Right lobe of liver (tissue), 6 donors: ENCODE results near the gene ARHGDIB. TPM values are rescaled to one million over a fixed set of nuclear protein-coding genes. Genes with fewer than 3 reads are reported as not detected.

Experiments
- ATAC-seq, 4 donors: fragments of 200-7000 bp; cut with Tn5 transposase; one replicate each; pipeline ENCODE4 v1.9.1; 2020; ENCODE audit warnings: mild to moderate bottlenecking in 4 of 4, moderate library complexity in 4 of 4
- DNase-seq, 3 donors: peaks; one replicate each; pipeline ENCODE4 v3.0.0-alpha.2; 2020
- H3K27ac ChIP-seq, 3 donors: fragments of 200-600 bp; one replicate each; pipeline ENCODE4 v1.8.0; 2022
- H3K27me3 ChIP-seq, 2 donors: fragments of 200-600 bp; one replicate each; pipeline ENCODE4 v1.8.0; 2022
- H3K36me3 ChIP-seq, 4 donors: fragments of 200-600 bp; sonication (generic) in 1 of 4; one replicate each; pipeline versions ENCODE4 v1.5.1 to v1.8.0; 2017 to 2022; ENCODE audit warnings: control low read depth in 1 of 4
- H3K4me1 ChIP-seq, 4 donors: fragments of 200-600 bp; sonication (generic) in 1 of 4; one replicate each; pipeline versions ENCODE4 v1.5.1 to v1.8.0; 2017 to 2022; ENCODE audit warnings: control low read depth in 1 of 4
- H3K4me3 ChIP-seq, 3 donors: fragments of 200-600 bp; one replicate each; pipeline ENCODE4 v1.8.0; 2022
- H3K9me3 ChIP-seq, 4 donors: fragments of 200-600 bp; sonication (generic) in 1 of 4; one replicate each; pipeline versions ENCODE4 v1.5.1 to v1.8.0; 2017 to 2022; ENCODE audit warnings: control low read depth in 1 of 4
- POLR2A ChIP-seq: fragments of 450-650 bp; IDR thresholded peaks from one replicate; pipeline ENCODE4 v1.6.1; 2017; ENCODE audit warnings: antibody characterized with exemption, mild to moderate bottlenecking
- WGBS: methylation state at CpG from one replicate; pipeline ENCODE4 v1.1.6; 2018; ENCODE audit warnings: low coverage, low lambda C conversion rate; ENCODE audit not compliant: insufficient coverage; ENCODE audit errors: missing lambda C conversion rate; 5-methylcytosine and 5-hydroxymethylcytosine counted together
- intact Hi-C, 2 donors: fragments of 100-400 bp; cut with DNase I; formaldehyde crosslinking; loops; one replicate each; pipeline versions ENCODE4 v1.11.2 to v1.14.1; 2022
- total RNA-seq, 6 experiments: library from RNA; depleted of rRNA in 2 of 6; stranded (reverse); fragments of >200 nt in 2 of 6; fragmentation: NEBNext Ultra II Directional in 3 of 6; extraction: Animal tissue kit (Norgen Biotek cat#: 25700) in 3 of 6; gene quantifications; one replicate each; pipeline versions ENCODE4 v1.1.0 to v1.2.4, GENCODE V29; 2016 to 2023
- TF ChIP-seq, protein P1 (sequence below), 4 donors: fragments of 200-600 bp in 3 of 4; fragments of 450-650 bp in 1 of 4; IDR thresholded peaks; one replicate each; pipeline versions ENCODE4 v1.5.1 to v1.8.0; 2016 to 2022; ENCODE audit warnings: antibody characterized with exemption in 4 of 4, mild to moderate bottlenecking in 2 of 4
- donor health status: DM: no; HTN: yes; CAD: no.
- donor health status: DM: no; HTN: no; CAD: no.
- donor health status: DM: no; HTN: no; CAD: no.
- donor health status: DM: no; HTN: yes; CAD: no.
- donor health status: DM: no; HTN: yes; CAD: no.

ARHGDIB gene
- total RNA-seq, 6 experiments from 2014 or later, result 17.2 to 58.1 (median 31.9) TPM

DNA sequence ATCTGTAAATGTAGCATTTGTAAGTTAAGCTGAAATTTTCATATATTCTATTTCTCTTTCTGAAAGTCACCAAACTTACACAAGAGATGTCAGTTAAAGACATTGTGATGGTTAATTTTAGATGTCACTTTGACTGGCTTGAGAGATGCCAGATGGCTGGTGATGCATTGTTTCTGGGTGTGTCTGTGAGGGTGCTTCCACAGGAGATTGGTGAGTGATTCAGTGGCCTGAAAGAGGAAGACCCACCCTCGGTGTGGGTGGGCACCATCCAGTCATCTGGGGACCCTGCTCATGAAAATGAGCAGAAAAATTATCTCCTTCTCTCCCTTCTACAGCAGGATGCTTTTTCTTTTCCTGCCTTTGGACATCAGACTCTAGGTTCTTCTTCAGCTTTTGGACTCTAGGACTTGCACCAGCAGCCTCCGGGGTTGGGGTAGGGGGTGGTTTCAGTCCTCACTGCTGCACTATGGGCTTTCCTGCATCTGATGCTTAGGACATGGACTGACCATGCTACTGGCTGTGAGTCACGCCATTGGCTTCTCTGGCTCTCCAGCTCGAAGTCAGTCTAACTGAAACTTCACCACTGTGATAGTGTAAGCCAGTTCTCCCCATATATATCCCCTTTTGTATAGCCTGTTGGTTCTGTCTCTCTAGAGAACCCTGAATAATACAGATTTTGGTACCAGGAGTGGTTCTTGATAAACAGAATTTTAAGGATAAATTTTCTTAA is 32.3 kb upstream of the ARHGDIB start:
- H3K4me1 ChIP-seq, result no peaks in the 10 kb centered on the region
- ATAC-seq (no peak), DNase-seq (no peak)
- H3K27me3 ChIP-seq, result no peaks in the 10 kb centered on the region
- no peak overlapping the region for H3K4me3 ChIP-seq
- no peaks in the 10 kb centered on the region for H3K9me3 ChIP-seq
- WGBS, result 67% methylated on average over 4 of the region's 4 CpGs
- H3K36me3 ChIP-seq, result no peaks in the 10 kb centered on the region
- H3K27ac ChIP-seq, result no peak overlapping the region
- TF ChIP-seq, protein P1, sequence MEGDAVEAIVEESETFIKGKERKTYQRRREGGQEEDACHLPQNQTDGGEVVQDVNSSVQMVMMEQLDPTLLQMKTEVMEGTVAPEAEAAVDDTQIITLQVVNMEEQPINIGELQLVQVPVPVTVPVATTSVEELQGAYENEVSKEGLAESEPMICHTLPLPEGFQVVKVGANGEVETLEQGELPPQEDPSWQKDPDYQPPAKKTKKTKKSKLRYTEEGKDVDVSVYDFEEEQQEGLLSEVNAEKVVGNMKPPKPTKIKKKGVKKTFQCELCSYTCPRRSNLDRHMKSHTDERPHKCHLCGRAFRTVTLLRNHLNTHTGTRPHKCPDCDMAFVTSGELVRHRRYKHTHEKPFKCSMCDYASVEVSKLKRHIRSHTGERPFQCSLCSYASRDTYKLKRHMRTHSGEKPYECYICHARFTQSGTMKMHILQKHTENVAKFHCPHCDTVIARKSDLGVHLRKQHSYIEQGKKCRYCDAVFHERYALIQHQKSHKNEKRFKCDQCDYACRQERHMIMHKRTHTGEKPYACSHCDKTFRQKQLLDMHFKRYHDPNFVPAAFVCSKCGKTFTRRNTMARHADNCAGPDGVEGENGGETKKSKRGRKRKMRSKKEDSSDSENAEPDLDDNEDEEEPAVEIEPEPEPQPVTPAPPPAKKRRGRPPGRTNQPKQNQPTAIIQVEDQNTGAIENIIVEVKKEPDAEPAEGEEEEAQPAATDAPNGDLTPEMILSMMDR (IDR thresholded peaks at IDR 0.05), result no peak
- TF ChIP-seq POLR2A, result no peak
- intact Hi-C loops, result loop anchor here (10.0 kb wide), 1 partner anchor 149 kb away; the partner anchor contains the start of gene ART4 (in 2 of the 2)

DNA sequence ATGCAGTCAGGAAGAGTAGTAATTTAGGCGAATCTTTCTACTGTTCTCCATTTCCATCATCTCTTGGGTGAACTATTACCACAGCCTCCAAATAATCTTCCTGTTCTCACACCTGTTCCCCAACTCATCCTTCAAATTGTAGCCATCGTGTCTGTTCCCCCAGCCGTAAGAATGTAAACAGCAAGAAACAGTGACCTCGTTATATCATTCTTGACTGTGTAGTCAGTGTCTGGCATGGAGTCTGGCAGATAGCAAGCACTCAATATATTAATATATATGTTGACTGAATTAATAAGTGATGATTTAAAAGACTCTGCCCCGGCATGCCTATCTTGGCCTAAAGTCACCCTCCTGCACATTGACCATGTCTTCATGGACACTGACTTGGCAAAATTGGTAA is 31.7 kb upstream of the ARHGDIB start:
- no peak for TF ChIP-seq POLR2A
- TF ChIP-seq, protein P1 (IDR thresholded peaks at IDR 0.05), result no peak
- intact Hi-C loops, result loop anchor here (10.0 kb wide), 1 partner anchor 148 kb away; the partner anchor contains the start of gene ART4 (in 2 of the 2)
- H3K9me3 ChIP-seq, result no peaks in the 10 kb centered on the region
- no peak overlapping the region for H3K4me3 ChIP-seq
- 74% methylated on average over 5 of the region's 5 CpGs for WGBS
- ATAC-seq (no peak), DNase-seq (no peak)
- no peak overlapping the region for H3K27ac ChIP-seq
- no peaks in the 10 kb centered on the region for H3K4me1 ChIP-seq
- no peaks in the 10 kb centered on the region for H3K36me3 ChIP-seq
- H3K27me3 ChIP-seq, result no peaks in the 10 kb centered on the region

DNA sequence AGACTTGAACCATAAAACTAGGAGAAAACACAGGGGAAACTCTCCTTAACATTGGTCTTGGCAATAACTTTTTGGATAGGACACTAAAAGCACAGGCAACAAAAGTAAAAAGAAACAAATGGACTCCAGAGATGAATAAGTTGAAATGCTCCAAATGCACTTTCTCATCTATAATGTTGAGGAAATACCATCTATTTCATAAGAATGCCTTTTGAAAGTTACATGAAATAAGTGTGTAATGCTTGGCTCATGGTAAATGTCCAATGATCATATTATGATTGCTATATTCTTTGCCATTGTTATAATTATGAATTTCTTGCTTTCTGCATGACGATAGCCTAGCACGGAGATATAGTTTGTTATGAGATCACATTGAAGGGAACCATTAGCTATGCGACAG is 31.3 kb upstream of the ARHGDIB start:
- Histone ChIP-seq H3K27me3 (no peaks in the 10 kb centered on the region), H3K27ac (no peak overlapping the region), H3K9me3 (no peaks in the 10 kb centered on the region), H3K36me3 (no peaks in the 10 kb centered on the region), H3K4me1 (no peaks in the 10 kb centered on the region), H3K4me3 (no peak overlapping the region)
- 75% methylated on average over 3 of the region's 3 CpGs for WGBS
- intact Hi-C loops, result loop anchor here (10.0 kb wide), 1 partner anchor 148 kb away; the partner anchor contains the start of gene ART4 (in 2 of the 2)
- no peak for ATAC-seq
- TF ChIP-seq, protein P1 (IDR thresholded peaks at IDR 0.05), result no peak
- no peak for TF ChIP-seq POLR2A
- DNase-seq, result no peak

DNA sequence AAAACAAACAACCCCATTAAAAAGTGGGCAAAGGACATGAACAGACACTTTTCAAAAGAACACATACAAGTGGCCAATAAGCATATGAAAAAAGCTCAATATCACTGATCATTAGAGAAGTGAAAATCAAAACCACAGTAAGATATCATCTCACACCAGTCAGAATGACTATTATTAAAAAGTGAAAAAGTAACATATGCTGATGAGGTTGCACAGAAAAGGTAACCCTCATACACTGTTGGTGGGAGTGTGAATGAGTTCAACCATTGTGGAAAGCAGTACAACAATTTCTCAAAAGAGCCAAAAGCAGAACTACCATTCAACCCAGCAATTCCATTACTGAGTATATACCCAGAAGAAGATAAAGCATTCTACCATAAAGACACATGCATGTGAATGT is 29.7 kb upstream of the ARHGDIB start:
- H3K27ac ChIP-seq, result no peak overlapping the region
- H3K4me1 ChIP-seq, result no peaks in the 10 kb centered on the region
- no peak for DNase-seq
- TF ChIP-seq, protein P1 (IDR thresholded peaks at IDR 0.05), result no peak
- TF ChIP-seq POLR2A, result no peak
- no peaks in the 10 kb centered on the region for H3K9me3 ChIP-seq
- no peak for ATAC-seq
- H3K4me3 ChIP-seq, result no peak overlapping the region
- intact Hi-C loops, result loop anchor here (10.0 kb wide), 1 partner anchor 146 kb away; the partner anchor contains the start of gene ART4 (in 2 of the 2)
- no peaks in the 10 kb centered on the region for H3K36me3 ChIP-seq
- no peaks in the 10 kb centered on the region for H3K27me3 ChIP-seq
